Stimulated activated CD8-positive, alpha-beta memory T cell treated with anti-CD3 and anti-CD28 coated beads, Interleukin-7, amount 100 ng/mL, for 1 hour (primary cell): Measurements from ENCODE around the gene RFPL4A.

Experiments used
- DNase-seq, 2 donors: peaks; one replicate each; pipeline ENCODE4 v3.0.0-alpha.2; 2020; ENCODE audit warnings: low read depth in 2 of 2

RFPL4A gene

DNA sequence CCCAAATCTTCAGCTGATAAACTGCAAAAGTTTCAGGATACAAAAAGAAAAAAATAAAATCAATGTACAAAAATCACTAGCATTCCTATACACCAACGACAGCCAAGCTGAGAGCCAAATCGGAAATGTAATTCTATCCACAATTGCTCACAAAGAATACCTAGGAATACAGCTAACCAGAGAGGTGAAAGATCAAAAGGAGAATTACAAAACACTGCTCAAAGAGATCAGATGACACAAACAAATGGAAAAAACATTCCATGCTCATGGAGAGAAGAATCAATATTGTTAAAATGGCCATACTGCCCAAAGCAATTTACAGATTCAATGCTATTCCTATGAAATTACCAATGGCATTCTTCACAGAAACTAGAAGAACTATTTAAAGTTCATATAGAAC is 43.4 kb downstream of the RFPL4A start:
- no peak for DNase-seq

DNA sequence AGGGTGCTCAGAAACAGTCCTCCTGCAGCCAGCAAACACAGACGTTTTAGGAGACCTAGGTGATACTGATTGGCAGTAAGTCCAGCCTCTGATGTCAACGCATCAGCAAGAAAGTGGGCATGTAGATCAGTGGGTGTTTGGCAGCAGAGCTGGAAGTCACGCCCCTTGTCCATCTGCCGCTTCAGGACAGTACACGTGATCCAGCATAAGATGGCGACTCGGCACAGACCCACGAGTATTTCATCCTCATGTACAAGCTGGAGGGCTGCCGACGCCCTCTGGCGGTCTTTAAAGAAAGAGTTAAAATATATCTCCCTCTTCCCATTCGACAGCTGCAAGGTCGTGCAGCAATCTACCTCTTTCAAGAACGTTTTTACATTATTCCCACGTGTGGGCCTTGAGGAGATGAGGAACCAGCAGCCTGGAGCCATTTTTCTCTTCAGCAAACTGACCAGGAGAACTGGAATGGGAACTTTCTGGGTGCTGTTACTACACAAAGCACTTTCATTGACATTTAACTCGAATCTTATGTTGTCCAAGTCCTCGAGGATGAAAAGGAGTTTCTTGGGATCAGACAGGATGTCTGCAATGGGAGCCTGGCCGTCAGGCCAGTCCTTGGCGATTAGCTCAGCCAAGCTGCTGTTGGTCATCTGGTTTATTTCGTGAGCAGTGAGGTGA is 50.6 kb downstream of the RFPL4A start:
- DNase-seq: no peak

DNA sequence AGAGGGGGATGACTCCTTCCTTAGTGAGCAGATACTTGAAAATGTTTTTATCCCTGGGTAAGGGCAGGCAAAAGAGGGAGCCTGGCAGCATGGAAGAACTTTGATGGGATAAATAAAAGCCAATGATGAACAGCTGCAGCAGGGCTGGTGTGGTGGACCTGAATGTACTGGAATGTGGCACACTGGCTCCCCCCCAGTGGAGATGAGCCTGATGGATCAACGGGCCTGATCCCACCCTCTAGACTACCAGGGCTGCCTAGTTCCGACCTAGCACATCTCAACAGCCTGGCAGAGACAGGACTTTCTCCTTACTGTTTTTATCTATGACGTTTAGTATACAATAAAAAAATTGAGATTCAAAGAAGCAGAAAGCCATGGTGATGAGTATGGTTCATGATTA is 52.4 kb downstream of the RFPL4A start:
- DNase-seq: no peak

DNA sequence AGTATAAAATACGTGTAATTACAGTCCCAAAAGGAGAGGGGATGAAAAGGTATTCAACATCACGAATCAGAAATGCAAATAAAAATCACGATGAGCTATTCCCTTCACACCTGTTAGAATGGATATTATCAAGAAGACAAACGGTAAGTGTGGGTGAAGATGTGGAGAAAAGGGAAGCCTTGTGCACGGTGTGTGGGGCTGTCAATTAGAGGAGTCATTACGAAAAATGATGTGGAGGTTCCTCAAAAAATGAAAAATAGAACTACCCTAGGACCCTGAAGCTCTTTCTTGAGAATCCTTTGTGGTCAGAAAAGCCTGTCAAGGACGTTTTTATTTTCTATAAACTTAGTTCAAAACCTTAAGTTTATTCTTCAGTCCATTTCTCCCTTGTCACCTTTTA is 53.6 kb downstream of the RFPL4A start:
- DNase-seq: no peak
